COR-L47 (cell line): ENCODE data around the gene KRT3.
A peak's percentile ranks its signal among the peaks of the same experiment; 100 is the strongest.
"Not testable (repeated sequence)": the region's sequence is repeated elsewhere in the genome, so short reads cannot be mapped to it uniquely, and the experiment has no call there.

Source experiments
- DNase-seq: peaks from one replicate; lab custom pipeline; 2025; lab: John Stamatoyannopoulos, UW

The KRT3 gene

DNA sequence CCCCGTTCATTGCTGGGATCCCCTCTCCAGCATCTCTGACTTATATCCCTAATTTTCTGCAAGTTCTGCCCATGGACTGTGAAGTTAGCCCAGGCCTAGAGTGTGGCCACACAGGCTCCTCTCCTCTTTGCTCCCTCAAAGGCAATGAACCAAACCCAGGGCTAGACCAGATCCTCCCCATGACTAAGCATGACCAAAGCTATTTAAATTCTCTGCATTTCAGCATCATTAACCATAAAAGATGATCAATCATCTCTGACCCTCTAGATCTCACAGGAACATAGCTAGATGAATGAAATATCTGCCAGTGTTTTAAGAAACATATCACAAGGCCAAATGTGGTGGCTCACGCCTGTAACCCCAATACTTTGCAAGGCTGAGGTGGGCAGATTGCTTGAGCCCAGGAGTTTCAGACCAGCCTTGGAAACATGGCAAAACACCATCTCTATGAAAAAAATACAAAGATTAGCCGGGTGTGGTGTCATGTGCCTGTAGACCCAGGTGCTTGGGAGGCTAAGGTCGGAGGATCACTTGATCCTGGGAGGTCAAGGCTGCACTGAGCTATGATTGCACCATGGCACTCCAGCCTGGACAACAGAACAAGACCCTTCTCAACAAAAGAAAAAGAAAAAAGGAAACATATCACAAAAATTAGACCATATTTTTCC lies 2.2 kb upstream of the KRT3 start:
- no peak for DNase-seq

DNA sequence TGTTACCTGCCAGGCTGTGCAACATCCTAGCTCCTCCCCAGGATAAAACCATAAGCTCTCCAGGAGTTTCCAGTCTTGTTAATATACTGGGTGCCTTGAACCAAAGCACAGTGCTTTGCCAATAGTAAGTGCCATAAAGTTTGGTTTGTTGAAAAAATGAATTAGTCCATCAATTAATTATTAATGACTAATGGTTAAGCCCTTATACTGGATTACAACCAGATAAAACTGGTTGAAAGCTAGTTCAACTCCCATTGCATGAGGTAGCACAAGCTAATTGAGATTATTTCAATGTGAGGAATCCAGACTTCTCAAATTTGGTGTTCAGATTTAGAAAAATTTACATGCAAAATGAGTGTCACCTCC lies 1.6 kb upstream of the KRT3 start:
- DNase-seq, result no peak

DNA sequence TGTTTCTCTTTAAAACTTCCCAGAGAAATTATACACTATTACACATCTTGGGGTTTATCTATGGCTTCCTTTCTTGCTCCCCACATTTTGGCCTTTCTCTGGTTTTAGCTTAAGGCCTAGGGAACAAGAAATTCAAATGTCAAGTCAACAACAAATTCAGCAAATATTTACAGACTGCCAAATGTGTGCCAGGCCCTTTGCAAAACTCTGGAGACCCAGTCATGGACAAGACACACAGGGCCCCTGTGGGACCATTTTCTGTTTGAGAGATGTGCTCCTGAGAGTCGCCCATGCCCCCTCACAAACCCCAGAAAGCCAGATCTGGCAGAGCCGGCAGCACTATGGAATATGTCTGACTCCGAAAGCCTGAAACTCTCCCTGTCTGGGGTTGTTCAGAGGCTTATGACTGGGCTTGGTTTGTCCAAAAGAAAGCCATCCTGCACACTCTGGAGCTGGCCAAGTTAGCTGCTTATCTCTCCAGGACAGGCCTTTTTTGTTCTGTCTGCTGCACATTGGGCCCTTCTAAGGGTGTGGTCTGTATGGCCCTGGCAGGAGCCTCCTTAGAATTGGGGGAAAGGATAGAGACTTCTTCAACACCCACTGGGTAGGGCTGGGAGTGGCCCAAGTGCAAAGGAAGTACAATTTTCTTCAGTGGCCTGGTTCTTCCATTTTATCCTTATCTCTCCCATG lies 1.1 kb upstream of the KRT3 start:
- no peak for DNase-seq

- DNase-seq, result no peak
Observed at GRCh38 chr12:52796429-52796794, 495 bp upstream of the KRT3 start.

DNA sequence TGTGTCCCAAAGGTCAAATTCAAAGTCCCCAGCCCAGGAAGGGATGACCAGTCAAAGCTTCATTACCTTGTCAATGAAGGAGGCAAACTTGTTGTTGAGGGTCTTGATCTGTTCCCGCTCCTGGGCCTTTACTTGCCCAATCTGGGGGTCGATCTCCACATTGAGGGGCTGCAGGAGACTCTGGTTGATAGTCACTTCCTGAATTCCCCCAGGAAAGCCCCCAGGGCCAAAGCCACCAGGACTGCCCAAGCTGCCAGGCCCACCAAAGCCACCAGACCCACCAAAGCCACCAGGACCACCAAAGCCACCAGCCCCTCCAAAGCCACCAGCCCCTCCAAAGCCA lies 614 bp downstream of the KRT3 start:
- DNase-seq, result not testable (repeated sequence)

GRCh38 chr12:52794479-52795331 lies 1.2 kb downstream of the KRT3 start:
- DNase-seq, result no peak

DNA sequence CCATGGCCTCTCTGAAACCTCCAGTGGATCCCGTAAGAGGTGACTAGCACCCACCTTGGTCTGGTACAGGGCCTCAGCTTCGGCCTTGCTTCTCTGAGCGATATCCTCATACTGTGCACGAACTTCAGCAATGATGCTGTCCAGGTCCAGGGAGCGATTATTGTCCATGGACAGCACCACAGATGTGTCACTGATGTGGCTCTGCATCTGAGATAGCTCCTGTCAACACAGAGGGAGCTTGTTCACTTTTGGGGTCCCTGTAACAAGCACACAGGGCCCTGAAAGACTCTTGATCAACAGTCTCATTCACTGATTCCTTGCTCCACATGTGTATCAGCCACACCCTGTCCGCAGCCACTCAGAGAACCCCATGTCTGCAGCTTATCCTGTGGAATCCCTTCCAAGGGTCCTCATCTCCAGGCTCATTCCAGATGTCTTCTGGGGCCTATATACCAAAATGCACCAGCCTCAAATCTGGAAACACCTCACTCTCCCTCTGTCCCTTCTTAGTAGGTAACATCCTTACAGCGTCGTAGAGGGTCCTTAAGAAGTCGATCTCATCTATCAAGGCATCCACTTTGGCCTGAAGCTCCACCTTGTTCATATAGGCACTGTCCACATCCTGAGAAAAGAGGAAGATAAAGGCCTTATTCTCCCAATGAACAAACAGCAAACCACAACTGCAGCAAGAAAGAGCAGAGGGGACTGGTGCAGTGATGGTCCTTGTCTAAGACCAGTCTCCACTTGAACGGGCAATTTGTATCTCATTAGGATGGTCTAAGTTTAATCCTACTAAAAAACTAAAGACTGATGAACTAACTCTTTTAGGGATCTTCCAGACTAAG lies 3.5 kb downstream of the KRT3 start:
- no peak for DNase-seq

- DNase-seq, result no peak
Observed at GRCh38 chr12:52791271-52792184, 4.4 kb downstream of the KRT3 start.

GRCh38 chr12:52790427-52791270 lies 5.3 kb downstream of the KRT3 start:
- DNase-seq, result no peak

GRCh38 chr12:52789637-52790426 lies 6.1 kb downstream of the KRT3 start:
- no peak for DNase-seq

DNA sequence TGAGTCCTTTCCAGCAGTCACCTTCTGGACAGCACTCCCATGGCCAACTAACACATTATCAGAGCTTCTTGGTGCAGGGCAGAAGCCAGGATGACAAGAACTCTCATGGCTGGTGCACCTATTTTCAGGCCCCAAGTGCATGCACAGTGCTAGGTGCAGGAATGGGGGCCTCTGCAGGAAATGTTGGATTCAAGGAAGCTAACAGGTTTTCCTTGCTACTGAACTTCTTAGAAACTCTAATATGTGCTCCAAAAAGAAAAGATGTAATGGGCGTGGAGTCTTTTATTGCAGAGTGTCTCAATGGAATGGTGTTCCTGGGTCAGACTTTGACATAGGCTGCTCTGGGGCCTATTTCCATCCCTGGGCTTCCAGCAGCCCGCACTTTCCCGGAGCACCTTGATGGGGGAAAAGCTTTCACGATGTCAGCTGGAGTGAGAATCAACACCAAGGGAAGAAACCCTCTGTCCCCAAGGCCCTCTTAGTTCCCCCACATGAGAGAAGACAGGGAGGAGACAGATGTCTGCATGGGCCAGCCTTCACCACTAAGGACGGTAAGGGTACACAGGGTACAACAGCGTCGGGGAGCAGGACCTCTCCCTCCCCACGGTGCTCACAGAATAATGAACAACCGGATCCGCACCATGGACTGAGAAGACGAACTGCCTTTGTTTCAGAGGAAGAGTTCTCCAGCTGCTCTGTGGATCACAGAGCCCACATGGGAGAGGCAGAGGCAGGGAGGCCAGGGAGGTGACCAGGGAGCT lies 6.9 kb downstream of the KRT3 start:
- DNase-seq, result no peak

- no peak for DNase-seq
Observed at GRCh38 chr12:52788192-52788875, 7.6 kb downstream of the KRT3 start.

GRCh38 chr12:52787324-52788191 lies 8.4 kb downstream of the KRT3 start:
- DNase-seq, result peak; percentile 21

- no peak for DNase-seq
Observed at GRCh38 chr12:52784909-52785308, 11.0 kb downstream of the KRT3 start.

DNA sequence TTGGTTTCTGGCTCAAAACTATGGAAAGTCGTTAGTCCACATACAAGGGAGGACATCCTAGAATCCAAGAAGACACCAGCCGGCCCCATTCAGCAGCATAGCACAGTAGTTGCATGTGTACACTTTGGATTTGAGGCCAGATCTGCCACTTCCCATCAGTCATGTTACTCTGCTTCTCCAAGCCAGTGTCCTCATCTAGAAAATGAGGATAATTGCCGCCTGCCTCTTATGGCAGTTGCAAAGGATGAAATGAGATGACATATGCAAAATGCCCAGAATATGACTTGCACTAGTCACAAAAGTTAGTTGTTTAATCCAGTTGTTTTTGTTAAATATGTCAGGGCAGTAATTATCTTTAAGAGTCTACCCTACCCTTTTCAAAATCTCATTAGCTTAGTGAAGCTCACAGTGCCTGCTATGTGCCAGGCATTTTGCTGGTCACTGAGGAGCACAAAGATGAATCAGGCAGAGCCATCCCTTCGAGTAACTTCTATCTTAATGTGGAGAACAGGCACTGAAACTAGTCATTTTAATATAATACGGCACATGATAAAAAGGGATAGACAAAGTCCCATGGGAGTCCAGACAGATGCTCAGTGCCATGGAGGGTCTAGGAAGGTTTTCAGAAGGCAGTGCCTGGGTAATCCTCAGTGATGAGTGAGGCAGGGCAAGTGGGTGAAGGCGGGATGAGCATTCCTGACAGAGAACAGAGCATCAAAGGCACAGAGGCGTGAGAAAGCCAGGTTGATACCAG lies 12.2 kb downstream of the KRT3 start:
- no peak for DNase-seq

DNA sequence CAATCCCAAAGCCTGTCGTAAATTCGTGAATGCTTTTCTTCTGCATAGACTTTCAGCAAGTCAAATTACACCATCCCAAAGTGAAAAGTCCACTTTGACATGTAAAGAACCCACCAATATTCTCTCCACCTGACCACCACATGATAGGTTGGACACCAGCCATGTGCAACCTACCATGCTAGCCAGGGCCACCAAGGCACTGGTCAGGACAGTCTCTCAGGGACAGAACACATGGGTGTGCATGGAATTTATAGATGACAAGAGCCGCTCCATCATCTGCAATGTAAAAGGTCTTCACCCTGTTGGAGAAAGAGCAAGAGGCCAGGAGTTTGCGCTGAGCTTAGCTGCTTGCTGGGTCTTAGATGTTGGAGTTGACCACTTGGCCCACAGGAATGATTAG lies 13.4 kb downstream of the KRT3 start:
- no peak for DNase-seq
